AG10803 (cell line): ENCODE data around the gene MRPL2.
"Not testable (repeated sequence)": the region's sequence is repeated elsewhere in the genome, so short reads cannot be mapped to it uniquely, and the experiment has no call there.

ENCODE experiments used
- DNase-seq: peaks from one replicate; pipeline ENCODE4 v3.0.0; 2010; ENCODE audit warnings: low read depth
- H3K4me3 ChIP-seq: 2 replicates; pipeline ENCODE4 v1.5.1; 2011; ENCODE audit warnings: mild to moderate bottlenecking, low read length, control low read depth
- TF ChIP-seq, protein P1 (sequence below): conservative IDR thresholded peaks from 2 replicates; pipeline ENCODE4 v1.5.1; 2011; ENCODE audit warnings: mild to moderate bottlenecking, low read length, control low read depth, inconsistent platforms

Gene MRPL2

DNA sequence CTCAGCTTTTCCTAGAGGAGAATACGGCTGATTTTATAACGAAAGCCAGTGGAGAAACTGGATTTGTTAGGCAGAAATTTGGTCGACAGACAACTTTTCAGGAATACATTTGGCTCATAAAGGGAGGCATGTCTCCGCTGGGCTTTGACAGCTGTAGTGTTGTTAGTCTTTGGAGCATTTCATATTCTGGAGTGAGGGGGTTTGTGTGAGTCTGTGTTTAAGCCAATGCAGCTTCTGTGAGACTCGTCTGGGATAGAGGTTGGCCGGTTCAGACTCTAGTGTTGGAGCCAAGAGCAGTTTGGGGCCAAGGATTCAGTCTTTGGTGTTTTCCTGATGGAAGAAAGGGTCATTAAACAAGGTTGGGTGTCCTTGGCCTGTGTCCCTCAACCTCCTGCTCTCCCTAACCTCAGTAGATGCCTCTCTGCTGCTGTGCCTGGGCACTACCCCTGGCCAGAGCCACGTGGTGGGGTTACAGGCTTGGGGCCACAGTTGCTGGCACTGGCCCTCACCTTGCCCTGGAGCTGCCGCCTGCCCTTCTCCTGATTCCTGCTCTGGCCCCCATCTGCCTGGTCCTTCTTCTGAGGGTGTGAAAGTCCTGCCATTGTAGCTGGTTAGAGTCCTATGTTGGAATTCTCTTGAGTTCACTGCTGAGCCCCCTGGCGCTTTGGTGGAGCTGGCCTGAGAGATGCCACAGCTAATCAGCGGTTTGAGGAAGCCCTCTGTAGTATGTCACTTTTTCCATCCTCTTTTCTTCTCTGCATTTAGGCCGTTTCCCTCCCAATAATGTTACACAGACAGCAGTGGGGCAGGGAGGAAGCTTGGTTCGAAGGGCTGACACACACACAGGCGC lies 23.8 kb upstream of the MRPL2 start:
- DNase-seq: no peak
- H3K4me3 ChIP-seq: no peak overlapping the region
- TF ChIP-seq, protein P1, sequence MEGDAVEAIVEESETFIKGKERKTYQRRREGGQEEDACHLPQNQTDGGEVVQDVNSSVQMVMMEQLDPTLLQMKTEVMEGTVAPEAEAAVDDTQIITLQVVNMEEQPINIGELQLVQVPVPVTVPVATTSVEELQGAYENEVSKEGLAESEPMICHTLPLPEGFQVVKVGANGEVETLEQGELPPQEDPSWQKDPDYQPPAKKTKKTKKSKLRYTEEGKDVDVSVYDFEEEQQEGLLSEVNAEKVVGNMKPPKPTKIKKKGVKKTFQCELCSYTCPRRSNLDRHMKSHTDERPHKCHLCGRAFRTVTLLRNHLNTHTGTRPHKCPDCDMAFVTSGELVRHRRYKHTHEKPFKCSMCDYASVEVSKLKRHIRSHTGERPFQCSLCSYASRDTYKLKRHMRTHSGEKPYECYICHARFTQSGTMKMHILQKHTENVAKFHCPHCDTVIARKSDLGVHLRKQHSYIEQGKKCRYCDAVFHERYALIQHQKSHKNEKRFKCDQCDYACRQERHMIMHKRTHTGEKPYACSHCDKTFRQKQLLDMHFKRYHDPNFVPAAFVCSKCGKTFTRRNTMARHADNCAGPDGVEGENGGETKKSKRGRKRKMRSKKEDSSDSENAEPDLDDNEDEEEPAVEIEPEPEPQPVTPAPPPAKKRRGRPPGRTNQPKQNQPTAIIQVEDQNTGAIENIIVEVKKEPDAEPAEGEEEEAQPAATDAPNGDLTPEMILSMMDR: no peak

DNA sequence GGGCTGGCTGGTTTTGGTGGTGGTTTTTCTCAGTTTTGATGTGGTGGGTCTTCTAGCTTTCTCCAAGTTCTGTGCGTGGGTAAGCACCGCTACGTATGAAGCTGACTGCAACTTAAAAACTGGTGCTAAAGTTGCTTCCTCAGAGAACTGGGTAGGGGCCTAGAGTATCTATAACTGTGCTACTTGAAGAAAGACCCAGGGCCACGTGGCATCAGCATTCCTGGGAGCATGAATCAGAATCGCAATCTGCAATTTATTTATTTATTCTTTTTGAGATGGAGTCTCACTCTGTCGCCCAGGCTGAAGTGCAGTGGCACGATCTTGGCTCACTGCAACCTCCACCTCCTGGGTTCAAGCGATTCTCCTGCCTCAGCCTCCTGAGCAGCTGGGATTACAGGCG lies 22.7 kb upstream of the MRPL2 start:
- peak; percentile 40 for DNase-seq
- not testable (repeated sequence) for H3K4me3 ChIP-seq

DNA sequence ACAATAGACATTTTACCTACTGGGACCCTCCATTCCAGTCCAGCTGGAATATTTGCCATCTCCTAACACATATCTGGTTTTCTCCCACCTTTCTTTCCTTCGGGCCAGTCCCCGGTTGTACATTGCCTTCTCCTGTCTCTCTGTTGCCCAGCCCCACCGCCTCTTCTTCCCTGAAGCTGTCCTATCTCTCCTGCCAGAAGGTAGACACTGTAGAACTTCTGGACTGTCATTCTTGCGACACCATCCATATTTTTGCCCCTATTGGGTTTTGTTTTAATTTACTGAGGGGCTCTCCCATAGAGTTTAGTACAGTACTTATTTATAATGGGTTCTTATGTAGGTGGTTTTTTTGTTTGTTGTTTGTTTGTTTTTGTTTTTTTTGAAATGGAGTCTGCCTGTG lies 21.8 kb upstream of the MRPL2 start:
- no peak for DNase-seq
- no peak overlapping the region for H3K4me3 ChIP-seq
- TF ChIP-seq, protein P1: no peak

DNA sequence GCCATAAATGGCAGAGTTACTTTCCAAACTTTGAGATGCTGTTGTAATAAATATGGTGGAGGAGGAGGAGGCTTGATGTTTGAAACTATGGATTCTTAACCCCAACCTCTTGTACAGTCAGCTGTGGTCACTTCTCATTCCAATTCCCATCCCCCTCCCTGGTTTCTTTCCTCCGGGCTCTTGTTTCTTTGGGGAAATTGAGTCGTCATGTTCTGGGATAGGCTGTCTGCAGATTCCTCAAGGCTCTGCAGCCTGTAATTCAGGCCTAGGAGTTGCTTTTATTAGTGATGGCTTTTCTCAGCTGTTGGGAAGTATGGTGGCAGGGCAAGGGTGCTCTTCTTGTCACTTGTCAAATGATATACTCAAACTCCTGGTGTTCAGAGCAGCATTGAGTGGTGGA lies 19.5 kb upstream of the MRPL2 start:
- TF ChIP-seq, protein P1: no peak
- DNase-seq: peak; percentile 90
- H3K4me3 ChIP-seq: peak overlapping the region; percentile 87

DNA sequence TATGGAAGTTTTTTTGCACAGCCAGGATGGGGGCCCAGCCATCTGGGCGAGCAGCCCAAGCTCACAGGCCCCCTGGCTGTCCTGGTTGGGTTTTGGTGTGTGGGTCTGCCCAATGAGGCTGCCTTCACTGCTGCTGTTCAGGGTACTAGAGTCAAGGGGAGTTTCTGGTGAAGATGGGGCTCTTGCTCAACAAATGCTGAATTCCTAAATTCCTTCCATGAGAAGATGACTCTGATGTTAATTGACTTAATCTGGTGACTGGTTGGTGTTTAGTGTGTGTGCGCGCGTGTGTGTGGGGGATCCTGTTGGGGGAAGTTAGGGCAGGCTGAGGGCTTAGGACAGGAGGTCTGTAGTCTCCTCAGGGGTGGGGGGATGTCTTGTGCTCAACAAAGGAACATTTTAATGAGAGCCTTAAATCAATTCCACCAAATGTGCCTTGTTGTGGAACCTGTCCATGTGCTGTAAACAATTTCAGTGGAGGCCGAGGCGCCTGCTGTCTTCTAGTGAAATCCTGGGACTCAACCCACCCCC lies 18.8 kb upstream of the MRPL2 start:
- peak; percentile 95 for DNase-seq
- TF ChIP-seq, protein P1: peak; percentile 15; the same call in 1 of the 2 replicates
- H3K4me3 ChIP-seq: peak overlapping the region; percentile 87

DNA sequence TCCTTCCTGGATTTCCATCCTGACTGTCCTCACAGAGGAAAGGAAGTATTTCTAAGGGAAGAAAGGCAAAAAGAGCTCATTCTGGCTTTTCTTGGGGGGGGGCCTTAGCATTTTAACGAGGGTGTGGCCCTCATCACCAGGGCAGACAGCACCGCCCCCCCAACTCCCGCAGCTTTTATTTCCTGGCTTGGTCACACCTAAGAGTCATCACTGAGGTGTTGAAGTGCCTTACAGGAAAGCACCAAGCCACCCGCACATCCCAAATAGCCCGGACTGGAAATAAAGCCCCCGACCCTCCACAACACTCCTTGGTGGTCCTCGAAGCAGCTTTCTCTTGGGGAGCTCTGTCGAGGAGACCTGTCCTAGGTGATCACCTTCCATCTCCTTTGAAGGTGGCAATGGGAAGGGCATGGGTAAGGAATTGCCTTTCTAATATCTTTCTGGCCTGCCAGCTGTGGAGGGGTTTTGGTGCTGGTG lies 18.1 kb upstream of the MRPL2 start:
- TF ChIP-seq, protein P1: no peak

DNA sequence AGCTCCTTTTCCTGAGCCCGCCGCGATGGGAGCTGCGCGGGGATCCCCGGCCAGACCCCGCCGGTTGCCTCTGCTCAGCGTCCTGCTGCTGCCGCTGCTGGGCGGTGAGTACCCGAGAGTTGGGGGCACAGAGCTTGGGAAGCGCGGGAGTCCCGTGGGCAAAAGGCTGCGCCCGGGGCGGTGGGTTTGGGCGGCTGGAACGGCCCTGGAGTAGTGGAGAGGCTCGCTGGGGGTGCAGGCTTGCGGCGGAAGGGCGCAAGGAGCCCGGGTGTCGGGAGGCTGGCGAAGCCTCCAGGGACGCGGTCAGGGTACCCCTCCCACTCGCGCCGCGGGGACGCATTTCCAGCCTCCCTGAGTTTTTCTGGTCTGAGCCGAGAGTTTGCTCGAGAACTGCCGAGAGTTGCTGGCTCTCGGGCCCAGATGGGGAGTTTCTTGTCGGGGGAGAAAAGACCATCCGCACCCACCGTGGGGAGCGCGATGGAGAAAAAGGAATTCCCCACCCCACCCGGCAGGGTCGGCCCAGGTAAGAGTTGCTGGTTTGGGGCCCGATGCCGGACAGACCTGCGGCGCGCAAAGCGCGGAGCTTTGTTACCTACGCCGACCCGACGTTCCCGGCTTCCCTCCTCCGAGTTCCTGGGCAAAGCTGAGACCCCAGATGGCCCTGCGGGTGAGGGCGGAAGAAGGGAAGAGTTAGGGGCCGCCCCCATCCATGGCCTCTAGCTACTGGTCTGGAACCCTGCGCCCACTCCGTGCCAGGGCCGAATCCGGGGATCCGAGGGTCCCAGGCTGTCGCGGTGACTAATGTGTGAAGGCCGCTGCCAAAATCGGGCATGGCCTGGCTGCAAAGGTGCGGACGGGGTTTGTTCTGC lies 17.5 kb upstream of the MRPL2 start:
- DNase-seq: peak; percentile 24
- TF ChIP-seq, protein P1: no peak
- H3K4me3 ChIP-seq: peak overlapping the region; percentile 87

More for the DNA sequence above, 18.1 kb upstream of the MRPL2 start:
- peak overlapping the region; percentile 87 for H3K4me3 ChIP-seq
- peak; percentile 53 for DNase-seq
